Activated CD4-positive, alpha-beta T cell treated with anti-CD3 and anti-CD28 coated beads, Interleukin-10, Interleukin-2, amounts not matched to agents 100 ng/mL and 50 ng/mL, durations not matched to agents 16 hours and 8 hours (primary cell): Measurements from ENCODE around the gene PRKN.
"Not testable (repeated sequence)": the region's sequence is repeated elsewhere in the genome, so short reads cannot be mapped to it uniquely, and the experiment has no call there.

Experiments used
- DNase-seq: peaks from one replicate; pipeline ENCODE4 v3.0.0-alpha.2; 2020

Gene PRKN

DNA sequence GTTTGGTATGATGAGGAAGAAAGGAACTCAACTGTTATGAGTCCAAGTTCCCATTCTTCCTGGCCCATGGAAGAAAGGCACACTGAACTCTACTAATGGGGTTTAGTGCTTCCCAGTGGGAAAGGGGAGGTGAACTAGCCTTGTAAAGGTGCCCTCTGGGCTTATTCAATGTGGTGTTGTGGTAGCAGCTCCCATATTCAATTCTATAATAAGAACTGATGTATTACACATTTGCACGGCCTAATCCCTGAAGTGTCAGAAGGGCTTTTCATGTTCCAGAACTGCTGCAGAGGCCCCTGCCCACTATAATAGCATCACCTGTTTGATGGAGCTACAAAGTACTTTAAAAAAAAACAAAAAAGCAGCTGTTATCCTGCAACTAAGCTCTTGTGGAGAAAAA is 17.1 kb downstream of the PRKN start:
- no peak for DNase-seq

DNA sequence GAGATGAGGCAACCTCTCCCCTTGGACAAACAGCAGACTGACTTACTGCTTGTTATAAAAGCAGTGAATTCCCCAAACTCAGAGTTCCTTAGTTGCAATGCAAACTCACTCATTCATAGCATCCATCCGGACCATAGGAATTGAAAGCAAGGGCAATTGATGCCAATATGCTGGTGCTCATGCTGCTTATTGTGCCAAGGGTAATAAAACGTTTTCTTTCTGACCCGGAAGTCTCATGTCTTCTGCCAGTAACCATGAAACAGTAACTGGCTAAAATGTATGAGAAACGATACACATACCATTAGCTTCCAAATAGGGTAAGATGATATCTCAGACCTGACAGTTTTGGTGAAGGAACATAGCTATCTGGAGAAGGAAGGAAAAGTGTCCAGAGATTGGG is 18.1 kb downstream of the PRKN start:
- DNase-seq, result no peak

DNA sequence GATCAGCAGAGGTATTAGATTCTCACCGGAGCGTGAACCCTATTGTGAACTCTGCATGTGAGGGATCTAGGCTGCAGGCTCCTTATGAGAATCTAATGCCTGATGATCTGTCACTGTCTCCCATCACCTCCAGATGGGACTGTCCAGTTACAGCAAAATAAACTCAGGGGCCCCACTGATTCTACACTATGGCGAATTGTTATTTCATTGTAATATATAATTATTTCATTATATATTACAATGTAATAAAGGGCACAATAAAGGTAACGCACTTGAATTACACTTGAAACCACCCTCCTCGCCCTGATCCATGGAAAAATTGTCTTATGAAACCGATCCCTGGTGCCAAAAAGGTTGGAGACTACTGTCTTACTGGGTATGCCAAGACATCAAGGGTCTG is 18.6 kb downstream of the PRKN start:
- no peak for DNase-seq

DNA sequence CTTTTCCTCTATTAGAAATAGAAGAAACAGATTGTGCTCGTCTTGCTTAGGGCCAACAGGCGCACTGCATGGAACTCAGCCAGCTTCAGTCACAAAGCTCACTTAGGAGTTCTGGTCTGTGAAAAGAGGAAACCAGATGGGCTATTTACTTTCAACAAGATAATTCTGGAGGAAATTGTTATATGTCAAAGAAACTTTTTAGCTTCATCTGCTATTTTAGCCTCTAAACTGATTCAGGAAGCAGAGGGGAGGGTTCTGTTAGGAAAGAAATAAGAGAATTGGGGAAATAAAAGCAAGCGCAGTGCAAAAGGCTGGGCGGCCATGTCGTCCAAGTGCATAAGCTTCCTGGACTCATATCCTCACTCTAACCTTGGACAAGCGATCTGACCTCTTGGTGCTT is 21.3 kb downstream of the PRKN start:
- no peak for DNase-seq

DNA sequence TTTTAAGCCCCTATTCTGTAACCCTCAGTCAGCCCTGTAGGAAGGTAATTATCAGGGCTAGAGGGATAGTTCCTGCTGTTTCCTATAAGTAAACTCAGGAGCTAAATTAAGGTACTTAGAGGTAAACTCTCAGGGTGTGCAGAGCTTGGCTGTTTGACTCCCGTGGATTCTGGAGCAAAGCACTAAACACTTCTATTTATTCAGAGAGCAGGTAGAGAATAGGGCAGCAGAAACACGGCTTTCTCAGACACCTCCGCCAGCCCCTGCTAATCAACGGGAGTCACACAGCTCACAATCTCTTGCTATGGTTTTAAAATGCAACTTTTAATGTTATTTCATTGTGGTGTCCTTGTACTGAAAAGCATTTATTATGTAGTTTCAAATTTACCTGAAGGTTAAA is 21.8 kb downstream of the PRKN start:
- no peak for DNase-seq

DNA sequence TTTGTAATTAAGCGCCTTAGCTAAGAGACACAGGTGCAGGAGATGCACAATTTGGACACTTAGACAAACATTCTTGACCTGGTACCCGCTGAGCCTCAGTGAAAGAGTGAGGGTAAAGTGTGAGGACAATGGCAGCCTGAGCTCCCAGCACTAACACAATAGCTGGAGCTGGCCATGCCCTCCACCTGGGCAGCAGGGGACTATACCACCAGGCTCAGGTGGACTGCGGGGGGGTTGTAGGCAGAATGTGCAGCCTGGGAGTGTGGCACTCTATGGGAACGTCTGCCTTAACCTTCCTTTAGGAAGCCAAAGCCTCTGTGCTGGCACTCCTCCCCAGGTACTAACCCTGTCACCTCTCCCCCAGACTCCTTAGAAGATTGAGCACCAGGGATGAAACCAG is 23.6 kb downstream of the PRKN start:
- DNase-seq, result no peak

DNA sequence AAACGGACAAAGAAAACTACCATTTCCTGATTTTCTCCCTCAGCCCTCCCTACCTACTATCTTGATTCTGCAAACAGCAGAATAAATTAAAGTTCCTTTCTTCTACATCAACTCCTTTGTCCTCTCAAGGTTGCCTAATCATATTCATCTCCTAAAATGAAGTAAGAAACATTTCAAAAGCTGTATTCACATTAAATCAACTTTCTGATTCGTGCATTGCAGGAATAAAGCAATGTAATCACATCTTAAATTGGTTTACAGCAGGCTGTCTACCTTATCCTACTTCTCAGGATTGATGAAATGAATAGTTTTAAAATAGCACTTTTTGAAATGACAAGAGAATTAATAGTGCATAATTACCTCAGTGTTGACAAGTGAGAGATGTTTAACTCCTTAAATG is 25.1 kb downstream of the PRKN start:
- no peak for DNase-seq

DNA sequence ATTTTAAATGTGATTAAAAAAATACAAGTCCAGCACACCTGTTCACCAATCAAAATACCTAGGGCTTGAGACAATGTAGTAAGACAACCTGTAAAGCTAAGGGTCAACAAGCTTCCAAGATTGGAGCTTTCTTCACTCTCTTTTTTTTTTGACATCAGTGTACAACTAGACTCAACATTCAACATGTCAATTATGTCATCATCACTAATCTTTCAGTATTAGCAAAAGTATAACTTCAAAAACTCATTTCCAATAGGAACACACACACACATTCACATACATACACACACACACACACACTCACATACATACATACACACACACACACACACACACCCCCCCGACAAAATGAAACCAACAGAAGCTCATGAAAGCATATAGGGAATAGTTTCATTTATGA is 26.0 kb downstream of the PRKN start:
- DNase-seq, result no peak

DNA sequence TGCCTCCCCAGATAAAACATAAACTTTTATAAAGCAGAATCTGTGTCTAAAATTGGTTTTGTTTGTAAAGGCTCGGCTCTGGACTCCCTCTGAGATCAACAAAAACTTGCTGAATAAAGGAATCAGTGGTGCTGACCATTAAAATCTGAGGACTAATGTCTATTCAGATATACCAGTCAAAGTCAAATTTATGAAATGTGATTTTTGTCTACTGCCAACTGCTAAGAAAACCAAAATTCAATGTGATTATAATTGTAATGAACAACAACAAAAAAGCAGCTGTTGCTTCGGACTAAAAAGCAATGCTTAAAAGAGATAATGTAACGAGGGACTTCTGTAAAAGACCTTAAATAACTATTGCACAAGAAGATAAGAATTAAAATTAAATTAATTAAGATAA is 26.6 kb downstream of the PRKN start:
- DNase-seq, result no peak

DNA sequence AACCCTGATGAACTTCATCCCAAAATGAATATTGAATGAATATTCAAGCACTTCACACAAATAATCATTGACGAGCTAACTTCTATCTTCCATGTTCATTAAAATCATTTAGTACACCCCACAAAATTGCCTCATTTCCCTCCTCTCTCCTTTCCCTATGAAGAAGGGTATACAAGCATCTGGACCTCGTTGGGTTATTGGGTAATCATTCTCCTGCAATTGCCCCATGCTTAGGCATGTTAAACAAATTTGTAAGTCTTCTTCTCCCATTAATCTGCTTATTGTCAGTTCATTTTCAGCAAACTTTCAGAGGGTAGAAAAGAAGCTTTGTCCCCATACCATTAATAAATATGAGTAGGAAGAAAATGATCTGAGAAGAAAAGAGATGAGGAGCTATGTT is 27.6 kb downstream of the PRKN start:
- DNase-seq, result no peak

DNA sequence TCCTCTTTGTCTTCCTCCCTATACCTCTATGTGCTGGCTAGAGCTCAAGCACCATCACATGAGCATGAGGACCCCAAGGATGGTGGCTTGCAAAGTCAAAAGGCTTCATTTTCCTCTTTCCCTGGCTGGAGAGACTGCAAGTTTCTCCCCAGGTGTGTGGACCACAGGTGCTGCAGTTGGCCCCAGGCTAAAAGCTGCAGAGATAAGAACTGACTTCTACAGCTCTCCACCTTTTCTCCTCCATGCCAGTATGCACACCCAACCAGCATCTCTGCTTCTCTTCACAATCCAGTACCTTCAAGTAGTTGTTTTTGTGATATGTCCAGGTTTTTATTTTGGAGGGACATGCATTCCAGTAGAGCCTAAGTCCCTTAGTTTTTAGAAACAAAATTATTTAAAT is 29.1 kb downstream of the PRKN start:
- DNase-seq, result no peak

DNA sequence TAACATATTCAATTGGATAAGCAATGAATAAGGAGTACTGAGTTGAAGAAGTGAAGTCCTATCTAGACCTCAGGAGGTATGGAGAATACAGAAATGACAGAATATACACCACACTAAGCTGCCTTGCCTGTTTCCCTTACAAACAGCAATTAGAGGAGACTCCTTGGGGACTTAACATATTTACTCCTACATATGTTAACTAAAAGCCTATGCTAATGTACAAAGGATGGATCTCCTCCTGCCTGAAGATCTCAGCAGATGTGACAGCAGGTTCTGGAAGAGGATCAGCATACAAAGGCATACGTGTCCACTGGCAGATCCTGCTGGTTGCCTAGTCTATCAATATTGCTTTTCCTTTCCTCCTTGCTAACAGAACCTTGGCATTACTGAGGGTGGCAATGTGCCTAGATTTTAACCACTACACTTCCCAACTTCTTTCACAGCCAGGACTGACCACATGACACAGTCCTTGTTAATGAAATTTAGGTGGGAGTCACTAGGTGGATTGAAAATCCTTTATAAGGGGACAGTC is 29.6 kb downstream of the PRKN start:
- no peak for DNase-seq

DNA sequence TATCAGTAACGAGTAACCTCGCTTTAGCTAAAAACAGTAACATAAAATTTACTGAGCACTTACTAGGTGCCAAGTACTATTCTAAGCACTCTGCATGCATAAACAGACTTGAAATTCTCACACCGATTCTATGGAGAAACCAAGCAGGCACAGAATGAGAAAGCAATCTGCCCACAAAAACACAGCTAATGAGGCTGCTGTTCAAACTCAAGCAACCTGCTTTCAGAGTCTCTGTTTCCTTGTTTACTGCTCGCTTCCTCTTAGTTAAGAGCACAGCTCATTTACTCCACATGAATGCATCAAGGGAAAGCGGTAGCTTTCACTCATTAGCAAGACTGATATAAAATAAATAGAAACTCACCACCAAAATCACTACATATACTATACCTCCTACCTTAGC is 37.4 kb downstream of the PRKN start:
- DNase-seq, result no peak

DNA sequence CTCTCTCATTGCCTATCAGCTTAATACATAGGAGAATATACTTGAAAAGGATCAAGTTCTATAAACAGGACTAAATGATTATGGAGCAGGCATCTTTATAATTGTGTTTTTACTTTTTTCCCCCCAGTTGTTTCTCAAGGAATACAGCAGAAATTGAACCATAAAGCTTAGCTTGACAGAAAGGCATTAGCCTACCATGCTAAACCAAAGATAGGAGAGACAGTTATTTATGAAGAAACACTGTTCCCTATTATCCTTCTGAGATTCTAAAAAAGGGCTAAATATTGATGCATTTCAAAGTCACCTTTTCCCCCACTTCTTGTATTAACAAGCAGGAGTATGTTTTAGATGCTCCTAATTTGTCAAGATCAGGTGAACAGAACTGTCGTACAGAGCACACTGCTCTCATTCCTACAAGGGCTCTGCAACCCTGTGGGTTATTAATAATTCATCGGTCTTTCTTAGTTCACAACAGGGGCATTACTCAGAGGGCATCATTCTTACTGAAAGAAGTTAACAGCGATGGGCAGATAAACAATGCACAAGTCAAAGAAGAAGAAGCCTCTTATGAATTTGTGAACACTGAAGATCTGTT is 38.7 kb downstream of the PRKN start:
- no peak for DNase-seq

DNA sequence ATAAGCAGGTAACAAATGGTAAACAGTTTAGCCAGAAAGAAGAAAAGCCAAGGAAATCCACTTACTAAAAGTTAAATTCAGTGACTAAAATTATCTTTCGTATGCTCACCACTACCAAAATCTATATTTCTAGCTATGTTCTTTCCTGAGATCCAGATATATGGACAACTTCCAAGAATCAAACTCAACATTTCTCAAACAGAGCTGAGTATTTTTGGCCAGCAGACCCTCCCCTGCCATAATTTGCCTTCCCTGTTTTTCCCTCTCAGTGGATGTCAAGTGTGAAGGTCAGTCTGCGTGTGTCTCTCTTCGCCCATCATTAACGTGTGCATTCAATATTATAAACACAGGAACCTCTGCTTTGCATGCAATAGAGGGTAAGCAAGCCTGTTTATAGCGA is 42.0 kb downstream of the PRKN start:
- no peak for DNase-seq

DNA sequence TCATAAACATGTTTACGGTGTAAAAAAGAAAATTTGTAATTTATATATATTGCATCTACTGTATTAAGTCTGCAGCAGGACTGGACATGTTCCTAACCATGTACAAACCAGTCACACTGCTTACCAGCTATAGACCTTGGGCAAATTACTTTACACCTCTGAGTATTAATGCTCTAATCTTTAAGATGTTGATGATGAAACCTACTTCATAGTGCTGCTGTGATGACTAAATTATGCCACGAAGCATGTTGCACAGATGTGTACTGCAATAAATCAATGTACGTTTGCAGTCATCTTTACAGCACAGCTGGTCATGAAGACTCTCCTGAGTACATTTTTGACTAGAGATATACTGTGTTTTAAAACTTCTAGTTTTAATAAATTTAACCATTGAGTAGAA is 42.6 kb downstream of the PRKN start:
- no peak for DNase-seq

DNA sequence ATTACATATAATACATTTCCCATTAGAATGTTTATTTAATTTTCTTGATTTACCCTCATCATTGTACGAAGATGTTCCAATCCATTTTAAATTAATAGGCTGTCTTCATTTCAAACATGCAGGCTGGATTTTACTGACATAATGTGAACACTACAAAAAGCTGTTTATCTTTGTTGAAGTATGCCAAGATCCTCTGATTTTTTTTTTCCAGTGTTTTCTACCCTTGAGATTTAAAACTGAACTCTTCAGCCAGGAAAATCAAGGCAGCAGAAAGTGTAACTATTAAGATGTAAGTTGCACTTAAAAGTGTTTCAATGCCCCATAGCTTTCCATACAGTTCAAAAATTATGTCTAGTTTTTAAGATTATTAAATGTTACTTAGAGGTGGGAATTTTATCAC is 43.5 kb downstream of the PRKN start:
- DNase-seq, result no peak

DNA sequence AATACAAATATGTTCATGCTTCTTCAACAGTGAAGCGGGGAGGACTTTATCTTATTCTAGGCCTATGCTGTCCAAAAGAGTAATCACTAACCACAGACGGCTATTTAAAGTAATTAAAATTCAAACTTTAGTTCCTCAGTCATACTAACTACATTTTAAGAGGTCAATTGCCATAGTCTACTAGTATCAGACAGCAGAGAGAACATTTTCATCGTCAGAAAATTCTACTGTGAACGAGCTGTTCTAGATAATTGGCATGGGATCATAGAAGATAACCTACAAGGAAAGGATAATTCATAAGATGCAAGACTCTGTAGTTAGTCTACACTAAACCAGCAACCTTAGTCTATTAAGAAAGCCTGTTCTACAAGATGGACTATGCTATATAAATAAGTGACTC is 44.4 kb downstream of the PRKN start:
- no peak for DNase-seq

DNA sequence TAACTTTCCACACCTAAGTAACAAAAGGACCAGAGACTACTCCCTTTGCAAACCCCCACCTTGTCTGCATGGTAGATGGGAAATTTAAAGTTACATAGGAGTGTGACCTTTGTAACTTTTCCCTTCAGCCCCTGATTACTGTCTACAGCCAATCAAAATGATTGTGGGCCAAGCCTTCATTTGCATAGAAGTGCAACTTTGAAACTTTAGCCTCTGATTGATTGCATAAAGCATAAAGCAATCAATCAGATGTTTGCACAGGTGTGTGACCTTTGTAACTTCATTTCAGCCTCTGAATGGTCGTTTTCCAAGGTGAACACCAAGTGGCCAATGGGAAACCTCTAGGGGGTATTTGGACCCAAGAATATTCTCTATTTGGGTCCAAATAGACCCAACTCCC is 46.1 kb downstream of the PRKN start:
- DNase-seq, result no peak

DNA sequence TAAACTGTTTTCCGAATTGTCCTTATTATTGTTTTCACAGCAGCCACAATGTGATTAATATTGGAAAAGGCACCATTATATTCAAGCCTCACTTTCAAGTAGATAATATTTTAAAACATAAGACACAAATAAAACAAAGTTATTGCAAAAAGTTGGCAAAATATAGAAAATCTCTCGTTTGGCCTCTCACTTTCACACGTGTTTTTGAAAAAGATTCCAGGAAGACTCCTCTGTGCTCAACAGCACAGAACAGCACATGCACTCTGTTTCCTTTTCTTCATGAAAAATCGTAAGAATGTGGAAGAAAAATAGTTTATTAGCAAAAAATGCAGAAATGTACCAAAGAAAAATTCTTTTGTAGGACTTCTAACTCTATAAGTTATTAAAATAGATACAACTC is 46.7 kb downstream of the PRKN start:
- DNase-seq, result no peak

DNA sequence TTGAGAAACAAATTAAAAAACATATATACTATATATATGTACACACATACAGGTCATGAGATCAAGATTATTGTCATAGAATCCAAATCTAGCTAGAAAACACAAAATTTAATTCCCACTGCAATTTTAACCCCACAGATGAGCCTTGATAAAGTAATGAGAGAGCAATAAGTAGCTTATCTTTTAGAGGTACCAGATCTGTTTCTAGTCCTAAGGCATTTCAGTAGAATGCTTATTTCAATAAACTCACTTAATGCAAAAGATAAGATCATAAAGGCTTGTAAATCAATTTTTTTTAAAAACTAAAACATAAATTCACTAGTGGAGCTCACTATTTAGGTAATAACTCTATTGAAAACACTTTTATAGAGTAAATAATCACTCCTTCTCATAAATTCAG is 47.2 kb downstream of the PRKN start:
- no peak for DNase-seq

DNA sequence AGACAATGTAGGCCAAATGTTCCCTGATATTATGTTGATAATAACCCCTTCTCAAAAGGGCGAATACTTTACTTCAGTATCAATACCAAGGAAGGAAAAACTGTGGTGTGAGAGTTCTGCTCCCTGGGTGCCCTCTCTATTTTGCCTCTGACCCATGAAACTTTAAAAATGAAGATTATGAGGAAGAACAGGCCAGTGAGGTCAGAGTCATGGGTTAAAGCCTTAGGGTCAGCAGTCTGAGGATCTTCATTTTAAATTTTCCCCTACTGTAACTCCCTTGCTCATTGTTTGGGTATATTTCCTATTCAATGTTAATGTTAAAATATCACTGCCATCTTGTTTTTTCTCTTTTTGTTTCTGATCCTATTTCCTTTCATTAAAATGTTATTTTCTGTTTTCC is 47.9 kb downstream of the PRKN start:
- DNase-seq, result no peak

DNA sequence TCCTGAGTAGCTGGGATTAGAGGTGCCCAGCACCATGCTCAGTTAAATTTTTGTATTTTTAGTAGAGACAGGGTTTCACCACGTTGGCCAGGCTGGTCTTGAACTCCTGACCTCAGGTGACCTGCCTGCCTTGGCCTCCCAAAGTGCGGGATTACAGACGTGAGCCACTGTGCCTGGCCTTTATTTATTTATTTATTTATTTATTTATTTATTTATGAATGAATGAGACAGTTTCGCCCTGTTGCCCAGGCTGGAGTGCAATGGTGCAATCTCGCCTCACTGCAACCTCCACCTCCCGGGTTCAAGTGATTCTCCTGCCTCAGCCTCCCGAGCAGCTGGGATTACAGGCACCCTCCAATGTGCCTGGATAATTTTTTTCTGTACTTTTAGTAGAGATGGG is 48.7 kb downstream of the PRKN start:
- DNase-seq, result not testable (repeated sequence)

DNA sequence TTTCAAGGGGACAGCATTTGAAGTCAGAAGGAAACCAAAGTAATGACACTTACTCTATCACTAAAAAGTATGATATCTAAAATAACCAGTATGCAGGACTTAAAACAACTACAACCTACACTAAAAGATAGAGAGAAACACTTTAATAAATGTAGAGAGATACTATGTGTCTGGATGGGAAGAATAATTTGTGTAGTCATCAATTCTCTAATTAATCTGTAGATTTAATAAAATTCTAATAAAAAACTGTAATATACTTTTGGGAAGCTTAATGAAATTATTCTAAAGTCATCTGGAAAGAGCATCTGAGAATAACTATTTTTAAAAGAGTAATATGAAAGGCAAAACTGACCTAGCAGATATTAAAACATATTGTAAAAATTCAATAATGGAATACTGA is 52.1 kb downstream of the PRKN start:
- no peak for DNase-seq

DNA sequence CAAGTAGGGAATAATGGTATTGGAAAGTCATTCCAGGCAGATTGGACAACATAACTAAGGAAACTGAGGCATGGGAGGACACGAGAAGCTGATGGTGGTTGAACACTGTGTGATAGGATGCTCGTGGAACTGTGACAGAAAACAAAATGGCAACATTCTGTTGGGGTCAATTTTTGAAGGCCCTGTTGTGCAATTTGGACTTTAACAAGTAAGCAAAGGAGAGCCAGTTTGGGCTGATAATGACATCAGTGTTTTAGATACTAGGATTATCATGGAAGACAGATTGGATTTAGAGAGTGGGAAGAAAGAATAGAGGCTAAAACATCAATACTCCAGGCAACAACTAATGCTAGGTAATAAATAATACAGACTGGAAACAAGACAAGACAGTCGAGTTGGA is 53.1 kb downstream of the PRKN start:
- DNase-seq, result no peak
